Common myeloid progenitor, CD34-positive (primary cell): Measurements from ENCODE around the gene SH3BP2.

Experiments
- CTCF ChIA-PET: fragments of 350-600 bp; sonication (Branson Sonifier 250); formaldehyde crosslinking; loops from one replicate; lab custom pipeline; 2021; ENCODE audit warnings: antibody characterized with exemption; lab: Charles Lee
- POLR2A ChIA-PET: fragments of 350-600 bp; sonication (Branson Sonifier 250); formaldehyde crosslinking; loops from one replicate; lab custom pipeline; 2021; ENCODE audit warnings: antibody characterized with exemption; lab: Charles Lee
- DNase-seq, 3 donors: peaks; one replicate each; pipeline versions ENCODE4 v3.0.0 to v3.0.0-alpha.2; 2013
- H3K27ac ChIP-seq, 2 experiments: 1 replicate in 1 of 2; 2 replicates in 1 of 2; pipeline ENCODE4 v1.7.0; 2013; ENCODE audit warnings: inconsistent platforms in 2 of 2, low read length in 2 of 2, mild to moderate bottlenecking in 2 of 2, low read depth in 1 of 2, moderate library complexity in 1 of 2; ENCODE audit not compliant: severe bottlenecking in 2 of 2, insufficient read depth in 1 of 2, poor library complexity in 1 of 2
- H3K27me3 ChIP-seq, 5 experiments: replicated peaks in 2 of 5; 1 replicate in 3 of 5; 2 replicates in 2 of 5; pipeline versions ENCODE4 v1.6.1 to v1.7.0; 2013; ENCODE audit warnings: low read length in 4 of 5, mild to moderate bottlenecking in 2 of 5, moderate library complexity in 2 of 5, inconsistent platforms in 1 of 5; ENCODE audit not compliant: insufficient read depth in 5 of 5, control insufficient read depth in 4 of 5
- H3K36me3 ChIP-seq, 4 experiments: 1 replicate in 2 of 4; 2 replicates in 2 of 4; pipeline versions ENCODE4 v1.6.1 to v1.7.0; 2013; ENCODE audit warnings: low read length in 3 of 4, control low read depth in 1 of 4, mild to moderate bottlenecking in 1 of 4; ENCODE audit not compliant: control insufficient read depth in 4 of 4, insufficient read depth in 4 of 4
- H3K4me1 ChIP-seq, 4 experiments: 1 replicate in 3 of 4; 2 replicates in 1 of 4; pipeline versions ENCODE4 v1.6.1 to v1.7.1; 2013; ENCODE audit warnings: low read length in 3 of 4, mild to moderate bottlenecking in 3 of 4, control low read depth in 1 of 4, inconsistent platforms in 1 of 4, moderate library complexity in 1 of 4; ENCODE audit not compliant: control insufficient read depth in 4 of 4, insufficient read depth in 4 of 4; ENCODE audit errors: control extremely low read depth in 1 of 4
- H3K4me3 ChIP-seq, 7 experiments: 1 replicate in 4 of 7; 2 replicates in 3 of 7; pipeline versions ENCODE4 v1.5.1 to v1.7.0; 2013; ENCODE audit warnings: mild to moderate bottlenecking in 7 of 7, low read length in 6 of 7, moderate library complexity in 6 of 7, inconsistent platforms in 2 of 7, low read depth in 2 of 7, control low read depth in 1 of 7; ENCODE audit not compliant: insufficient read depth in 4 of 7, control insufficient read depth in 1 of 7; ENCODE audit errors: extremely low read depth in 1 of 7
- H3K9me3 ChIP-seq, 5 experiments: 1 replicate in 4 of 5; 2 replicates in 1 of 5; pipeline versions ENCODE4 v1.6.1 to v1.7.1; 2013; ENCODE audit warnings: low read length in 4 of 5, mild to moderate bottlenecking in 2 of 5, inconsistent platforms in 1 of 5, low read depth in 1 of 5, moderate library complexity in 1 of 5; ENCODE audit not compliant: control insufficient read depth in 4 of 5, insufficient read depth in 2 of 5; ENCODE audit errors: control extremely low read depth in 1 of 5
- WGBS: methylation state at CpG from one replicate; pipeline ENCODE4 v1.1.5; 2013; ENCODE audit not compliant: insufficient coverage; 5-methylcytosine and 5-hydroxymethylcytosine counted together

SH3BP2 gene

DNA sequence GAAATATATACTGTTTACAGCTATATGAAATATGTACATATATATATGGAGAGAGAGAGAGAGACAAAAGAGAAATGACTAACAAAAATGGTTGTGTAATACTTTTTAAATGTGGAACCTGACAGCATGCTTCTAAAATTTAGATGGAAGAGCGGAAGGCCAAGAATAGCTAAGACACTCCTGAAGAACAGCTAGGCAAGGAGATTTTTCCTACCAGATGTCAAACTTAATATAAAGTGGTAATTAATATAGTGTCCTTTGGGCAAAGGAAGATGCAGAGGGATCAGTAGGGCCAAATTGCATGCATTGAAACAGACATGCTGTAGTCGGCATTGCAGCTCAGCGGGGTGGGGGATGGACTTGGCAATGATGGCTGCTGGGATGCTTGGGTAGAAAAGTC lies 96.0 kb downstream of the SH3BP2 start:
- Histone ChIP-seq H3K27ac (no peak overlapping the region), H3K36me3 (peaks cover 15 to 50% (median 28%) of the 10 kb centered on the region in 4 experiments), H3K27me3 (no peaks in the 10 kb centered on the region), H3K9me3 (no peaks in the 10 kb centered on the region), H3K4me3 (no peak overlapping the region), H3K4me1 (no peaks in the 10 kb centered on the region)
- DNase-seq: no peak
- POLR2A ChIA-PET: no interaction called here
- CTCF ChIA-PET: no interaction called here
- WGBS: 100% methylated on average over 1 of the region's 3 CpGs
